Measurements from ENCODE around the gene FEM1A. TPM values are rescaled to one million over a fixed set of nuclear protein-coding genes. Genes with fewer than 3 reads are reported as not detected.

FEM1A gene
- total and polyA plus RNA-seq, 10 of the 15 experiments (the other 5 are each of a cell fraction or from before 2014, with no cell fraction given) = 0.27 to 17.4 (median 3.8) TPM

DNA sequence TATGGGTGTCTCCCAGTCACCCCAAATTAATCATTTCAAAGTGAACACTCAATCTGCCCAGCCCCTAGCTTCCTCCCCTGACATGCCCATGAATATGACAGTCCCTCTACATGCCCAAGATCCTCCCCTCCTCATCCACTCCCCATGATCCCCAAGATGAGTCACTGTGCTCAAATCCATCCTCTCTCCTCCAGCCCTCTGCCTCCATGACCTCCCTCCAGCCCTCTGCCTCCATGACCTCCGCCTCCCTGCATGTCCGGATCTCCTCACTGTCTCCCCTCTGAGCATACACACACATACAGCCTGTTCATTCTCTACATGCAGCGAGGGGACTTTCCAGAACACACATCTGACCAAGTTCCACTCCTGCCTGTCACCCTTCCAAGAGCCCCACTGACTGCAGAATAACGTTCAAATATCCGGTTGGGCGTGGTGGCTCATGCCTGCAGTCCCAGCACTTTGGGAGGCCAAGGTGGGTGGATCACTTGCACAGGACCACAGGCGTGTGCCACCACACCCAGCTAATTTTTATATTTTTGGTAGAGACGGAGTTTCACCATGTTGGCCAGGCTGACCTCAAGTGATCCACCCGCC lies 18.4 kb upstream of the FEM1A start:
- Histone ChIP-seq H3K4me1 (ENCODE audit: control insufficient read depth, insufficient read depth, low read length) (no peaks in the 10 kb centered on the region), H4K20me1 (ENCODE audit: control insufficient read depth, insufficient read depth) (no peaks in the 10 kb centered on the region; the same call in 1 of the 2 replicates), H3K9me3 (replicated peaks; ENCODE audit: control insufficient read depth, insufficient read depth, low read length) (no peaks in the 10 kb centered on the region; the same call in 2 of the 3 replicates), H3K27ac (ENCODE audit: control insufficient read depth, insufficient read depth) (no peak overlapping the region), H2AFZ (ENCODE audit: control insufficient read depth, low read depth, low read length) (no peak overlapping the region), H3K4me3 (no peak overlapping the region), H3K4me2 (ENCODE audit: control insufficient read depth, insufficient read depth) (no peak overlapping the region), H3K27me3 (replicated peaks in 1 of 2; ENCODE audit: control insufficient read depth in 2 of 2, insufficient read depth in 2 of 2, low read length in 1 of 2) (no peaks in the 10 kb centered on the region; a peak in 2 of 4 replicates), H3K79me2 (ENCODE audit: control insufficient read depth, insufficient read depth, low read length) (no peaks in the 10 kb centered on the region), H3K9ac (ENCODE audit: control insufficient read depth, insufficient read depth, low read length) (no peak overlapping the region), H3K36me3 (ENCODE audit: control insufficient read depth in 2 of 2, insufficient read depth in 2 of 2, low read length in 1 of 2) (no peaks in the 10 kb centered on the region)
- ChIA-PET POLR2A (interaction anchor here (0.6 kb wide), 1 partner anchor 263 kb away, joined by 3 read pairs; no protein-coding TSS in a partner anchor), RAD21 (ENCODE audit: unreplicated experiment) (interaction anchor here (0.8 to 2.4 kb wide), 4 partner anchors 18 to 1531 kb away, joined by 3 to 12 read pairs (median 5); partner anchors contain the start of gene FEM1A), CTCF (interaction anchor here (1.1 to 2.8 kb wide), 2 partner anchors 9 to 18 kb away, joined by 3 to 17 read pairs; partner anchors contain the start of gene FEM1A), SMC1A (ENCODE audit: uncharacterized antibody, unreplicated experiment) (interaction anchor here (1.0 to 1.7 kb wide), 4 partner anchors 17 to 95 kb away, joined by 3 to 10 read pairs (median 4); partner anchors contain the start of genes FEM1A and PLIN3)
- in situ Hi-C loops (cut with MboI) (no loop called here), intact Hi-C loops (cut with micrococcal nuclease; ENCODE audit: unreplicated experiment) (loop anchor here (5.0 kb wide), 1 partner anchor 41 kb away; no protein-coding TSS in a partner anchor)
- ATAC-seq (peak; percentile 94), FAIRE-seq (no peak), DNase-seq (ENCODE audit: low read depth, low spot score) (peak; percentile 25)
- no peak for TF ChIP-seq CBX3 (IDR thresholded peaks at IDR 0.05; ENCODE audit: borderline replicate concordance, low read depth)
- TF ChIP-seq KLF5 (IDR thresholded peaks at IDR 0.05; ENCODE audit: partially characterized antibody) = no peak
- TF ChIP-seq, protein P1, sequence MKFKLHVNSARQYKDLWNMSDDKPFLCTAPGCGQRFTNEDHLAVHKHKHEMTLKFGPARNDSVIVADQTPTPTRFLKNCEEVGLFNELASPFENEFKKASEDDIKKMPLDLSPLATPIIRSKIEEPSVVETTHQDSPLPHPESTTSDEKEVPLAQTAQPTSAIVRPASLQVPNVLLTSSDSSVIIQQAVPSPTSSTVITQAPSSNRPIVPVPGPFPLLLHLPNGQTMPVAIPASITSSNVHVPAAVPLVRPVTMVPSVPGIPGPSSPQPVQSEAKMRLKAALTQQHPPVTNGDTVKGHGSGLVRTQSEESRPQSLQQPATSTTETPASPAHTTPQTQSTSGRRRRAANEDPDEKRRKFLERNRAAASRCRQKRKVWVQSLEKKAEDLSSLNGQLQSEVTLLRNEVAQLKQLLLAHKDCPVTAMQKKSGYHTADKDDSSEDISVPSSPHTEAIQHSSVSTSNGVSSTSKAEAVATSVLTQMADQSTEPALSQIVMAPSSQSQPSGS (IDR thresholded peaks at IDR 0.05; ENCODE audit: low read length) = no peak
- no peak for TF ChIP-seq IRF4 (IDR thresholded peaks at IDR 0.05; ENCODE audit: low read depth, low read length)
- TF ChIP-seq RAD21 (IDR thresholded peaks at IDR 0.05; ENCODE audit: insufficient read depth, low read depth, low read length) = no peak
- TF ChIP-seq BCL11A (IDR thresholded peaks at IDR 0.05; ENCODE audit: low read depth, low read length) = no peak
- no peak for TF ChIP-seq PAX8 (IDR thresholded peaks at IDR 0.05)
- TF ChIP-seq KDM1A (IDR thresholded peaks at IDR 0.05; ENCODE audit: borderline replicate concordance) = no peak
- TF ChIP-seq PKNOX1 (IDR thresholded peaks at IDR 0.05) = peak; percentile 63
- TF ChIP-seq, protein P2, sequence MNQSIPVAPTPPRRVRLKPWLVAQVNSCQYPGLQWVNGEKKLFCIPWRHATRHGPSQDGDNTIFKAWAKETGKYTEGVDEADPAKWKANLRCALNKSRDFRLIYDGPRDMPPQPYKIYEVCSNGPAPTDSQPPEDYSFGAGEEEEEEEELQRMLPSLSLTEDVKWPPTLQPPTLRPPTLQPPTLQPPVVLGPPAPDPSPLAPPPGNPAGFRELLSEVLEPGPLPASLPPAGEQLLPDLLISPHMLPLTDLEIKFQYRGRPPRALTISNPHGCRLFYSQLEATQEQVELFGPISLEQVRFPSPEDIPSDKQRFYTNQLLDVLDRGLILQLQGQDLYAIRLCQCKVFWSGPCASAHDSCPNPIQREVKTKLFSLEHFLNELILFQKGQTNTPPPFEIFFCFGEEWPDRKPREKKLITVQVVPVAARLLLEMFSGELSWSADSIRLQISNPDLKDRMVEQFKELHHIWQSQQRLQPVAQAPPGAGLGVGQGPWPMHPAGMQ (IDR thresholded peaks at IDR 0.05; ENCODE audit: borderline replicate concordance) = no peak
- 0 out of 2 replicates have a peak, but pooled peaks have one; percentile 26 for TF ChIP-seq HDGF (IDR thresholded peaks at IDR 0.05)
- peak; percentile 74 for TF ChIP-seq RELB (IDR thresholded peaks at IDR 0.05; ENCODE audit: low read depth)
- TF ChIP-seq NBN (IDR thresholded peaks at IDR 0.05) = no peak
- TF ChIP-seq BMI1 (IDR thresholded peaks at IDR 0.05; ENCODE audit: borderline replicate concordance) = no peak
- 13% methylated on average over 9 of the region's 9 CpGs for WGBS (ENCODE audit: insufficient coverage, insufficient replicate concordance, low lambda C conversion rate, missing lambda C conversion rate)
- BruUV-seq (replicated peaks) = no TSS peak

Measured in GM12878 (cell line).